LNCAP (cell line): ENCODE results near the gene HTR2B.

Source experiments
- TF ChIP-seq, protein P1 (sequence below): fragments of 450-650 bp; IDR thresholded peaks from 2 replicates; pipeline ENCODE4 v1.5.1; 2017; ENCODE audit warnings: mild to moderate bottlenecking

Gene HTR2B

GRCh38 chr2:231124838-231125568 is at the start of gene HTR2B:
Gene HTR2B (minus strand): TSS chr2:231125042. CDS start chr2:231123764, 1,278 bp downstream.
- TF ChIP-seq, protein P1, sequence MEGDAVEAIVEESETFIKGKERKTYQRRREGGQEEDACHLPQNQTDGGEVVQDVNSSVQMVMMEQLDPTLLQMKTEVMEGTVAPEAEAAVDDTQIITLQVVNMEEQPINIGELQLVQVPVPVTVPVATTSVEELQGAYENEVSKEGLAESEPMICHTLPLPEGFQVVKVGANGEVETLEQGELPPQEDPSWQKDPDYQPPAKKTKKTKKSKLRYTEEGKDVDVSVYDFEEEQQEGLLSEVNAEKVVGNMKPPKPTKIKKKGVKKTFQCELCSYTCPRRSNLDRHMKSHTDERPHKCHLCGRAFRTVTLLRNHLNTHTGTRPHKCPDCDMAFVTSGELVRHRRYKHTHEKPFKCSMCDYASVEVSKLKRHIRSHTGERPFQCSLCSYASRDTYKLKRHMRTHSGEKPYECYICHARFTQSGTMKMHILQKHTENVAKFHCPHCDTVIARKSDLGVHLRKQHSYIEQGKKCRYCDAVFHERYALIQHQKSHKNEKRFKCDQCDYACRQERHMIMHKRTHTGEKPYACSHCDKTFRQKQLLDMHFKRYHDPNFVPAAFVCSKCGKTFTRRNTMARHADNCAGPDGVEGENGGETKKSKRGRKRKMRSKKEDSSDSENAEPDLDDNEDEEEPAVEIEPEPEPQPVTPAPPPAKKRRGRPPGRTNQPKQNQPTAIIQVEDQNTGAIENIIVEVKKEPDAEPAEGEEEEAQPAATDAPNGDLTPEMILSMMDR: no peak

DNA sequence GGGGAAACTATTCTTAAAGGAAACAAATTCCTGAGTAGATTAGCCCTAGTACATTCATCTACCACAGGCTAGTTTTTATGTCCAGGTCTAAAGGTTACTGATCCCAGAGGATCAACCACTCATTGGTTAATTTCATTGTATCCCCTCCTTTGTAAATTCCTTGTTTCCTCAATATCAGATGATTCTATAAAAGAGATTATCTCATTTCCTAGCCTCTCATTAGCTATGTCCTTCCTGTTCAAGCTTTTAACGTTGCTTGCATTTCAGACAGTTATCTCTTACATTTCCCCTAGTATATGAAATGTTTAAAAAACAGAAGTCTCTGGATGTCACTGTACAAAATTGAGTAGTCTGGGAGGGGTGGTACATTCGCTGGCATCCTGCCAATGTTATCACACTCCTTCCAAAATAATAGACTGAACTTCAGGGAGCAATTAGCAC is 49.4 kb upstream of the HTR2B start:
- TF ChIP-seq, protein P1: no peak

- TF ChIP-seq, protein P1: no peak
Observed at GRCh38 chr2:231172025-231172424, 47.2 kb upstream of the HTR2B start.

DNA sequence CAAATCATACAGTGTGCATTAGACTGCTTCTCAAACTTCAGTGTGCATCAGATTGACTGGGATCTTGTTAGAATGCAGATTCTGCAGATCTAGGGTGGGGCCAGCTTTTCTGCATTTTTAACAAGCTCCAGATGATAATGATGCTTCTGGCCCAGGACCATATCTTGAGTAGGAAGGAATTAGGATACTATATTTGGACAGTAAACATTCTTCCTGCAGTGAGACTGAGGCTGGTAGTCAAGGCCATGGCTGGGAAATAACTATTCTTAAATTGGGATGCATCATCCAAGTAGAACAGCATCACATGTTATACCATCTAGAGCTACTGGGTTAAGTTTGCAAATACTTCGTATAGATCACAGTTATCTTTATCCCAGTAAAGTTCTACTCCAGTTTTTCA is 45.2 kb upstream of the HTR2B start:
- TF ChIP-seq, protein P1: no peak

GRCh38 chr2:231169488-231169887 is 44.6 kb upstream of the HTR2B start:
- TF ChIP-seq, protein P1: no peak

- TF ChIP-seq, protein P1: no peak
Observed at GRCh38 chr2:231168460-231169139, 43.8 kb upstream of the HTR2B start.

GRCh38 chr2:231167745-231168459 is 43.1 kb upstream of the HTR2B start:
- TF ChIP-seq, protein P1: no peak
